A673 (cell line): ENCODE results near the gene MR1.

Source experiments
- CTCF ChIP-seq: fragments of 300-800, 200-600 bp; sonication (generic); conservative IDR thresholded peaks from 2 replicates; pipeline ENCODE4 v1.5.1; 2017; ENCODE audit warnings: low read depth, mild to moderate bottlenecking, antibody characterized with exemption, low read length, moderate library complexity, mixed read lengths
- EZH2 ChIP-seq: fragments of 200-600 bp; sonication (generic); IDR thresholded peaks from 2 replicates; pipeline ENCODE4 v1.6.1; 2017; ENCODE audit warnings: borderline replicate concordance, low read depth, mild to moderate bottlenecking, mixed read lengths, antibody characterized with exemption, low read length; ENCODE audit not compliant: poor library complexity, severe bottlenecking

GRCh38 chr1:181103399-181103798 is 69.6 kb downstream of the MR1 start:
- no peak for TF ChIP-seq CTCF
- no peak for TF ChIP-seq EZH2
